Measurements from ENCODE around the gene JAZF1.
"Not testable (repeated sequence)": the region's sequence is repeated elsewhere in the genome, so short reads cannot be mapped to it uniquely, and the experiment has no call there.

JAZF1 gene

GRCh38 chr7:28032738-28033380 lies 147.7 kb downstream of the JAZF1 start:
- no peak for DNase-seq

GRCh38 chr7:28029051-28029450 lies 151.5 kb downstream of the JAZF1 start:
- no peak for DNase-seq

GRCh38 chr7:28028471-28028870 lies 152.1 kb downstream of the JAZF1 start:
- DNase-seq = no peak

- DNase-seq = no peak
These were observed 154.4 kb downstream of the JAZF1 start for GRCh38 chr7:28026237-28026636.

GRCh38 chr7:28024786-28025334 lies 155.7 kb downstream of the JAZF1 start:
- DNase-seq = no peak

- peak; percentile 3 to 4 for DNase-seq
These were observed 160.2 kb downstream of the JAZF1 start for GRCh38 chr7:28020302-28020940.

GRCh38 chr7:28018856-28019465 lies 161.6 kb downstream of the JAZF1 start:
- DNase-seq = no peak

- DNase-seq = no peak
These were observed 162.1 kb downstream of the JAZF1 start for GRCh38 chr7:28018446-28018845.

GRCh38 chr7:28018020-28018419 lies 162.6 kb downstream of the JAZF1 start:
- no peak for DNase-seq

GRCh38 chr7:28017372-28017771 lies 163.2 kb downstream of the JAZF1 start:
- DNase-seq = no peak

GRCh38 chr7:28016297-28016696 lies 164.3 kb downstream of the JAZF1 start:
- DNase-seq = no peak

- DNase-seq = no peak
These were observed 165.4 kb downstream of the JAZF1 start for GRCh38 chr7:28015169-28015568.

- not testable (repeated sequence) for DNase-seq
These were observed 166.3 kb downstream of the JAZF1 start for GRCh38 chr7:28014340-28014739.

- DNase-seq = no peak
These were observed 167.2 kb downstream of the JAZF1 start for GRCh38 chr7:28013441-28013840.

- DNase-seq = no peak
These were observed 167.6 kb downstream of the JAZF1 start for GRCh38 chr7:28013019-28013418.

- no peak for DNase-seq
These were observed 171.7 kb downstream of the JAZF1 start for GRCh38 chr7:28008911-28009310.

GRCh38 chr7:28008171-28008570 lies 172.4 kb downstream of the JAZF1 start:
- no peak for DNase-seq

GRCh38 chr7:28006491-28006890 lies 174.1 kb downstream of the JAZF1 start:
- no peak for DNase-seq

GRCh38 chr7:28005847-28006231 lies 174.8 kb downstream of the JAZF1 start:
- DNase-seq = no peak

GRCh38 chr7:28005075-28005846 lies 175.3 kb downstream of the JAZF1 start:
- no peak for DNase-seq

GRCh38 chr7:28003408-28003807 lies 177.2 kb downstream of the JAZF1 start:
- no peak for DNase-seq

- DNase-seq = no peak
These were observed 178.0 kb downstream of the JAZF1 start for GRCh38 chr7:28002638-28003037.

- no peak for DNase-seq
These were observed 178.7 kb downstream of the JAZF1 start for GRCh38 chr7:28001896-28002295.

Data from activated CD4-positive, alpha-beta T cell treated with anti-CD3 and anti-CD28 coated beads, Interleukin-2, amount 50 U/mL, for 4 hours (primary cell).